ENCODE results near the gene PPP2R5E. TPM values are rescaled to one million over a fixed set of nuclear protein-coding genes. Genes with fewer than 3 reads are reported as not detected.

PPP2R5E gene
- total and polyA plus RNA-seq, 2 experiments from 2014 or later = 30.9 to 31.4 TPM

DNA sequence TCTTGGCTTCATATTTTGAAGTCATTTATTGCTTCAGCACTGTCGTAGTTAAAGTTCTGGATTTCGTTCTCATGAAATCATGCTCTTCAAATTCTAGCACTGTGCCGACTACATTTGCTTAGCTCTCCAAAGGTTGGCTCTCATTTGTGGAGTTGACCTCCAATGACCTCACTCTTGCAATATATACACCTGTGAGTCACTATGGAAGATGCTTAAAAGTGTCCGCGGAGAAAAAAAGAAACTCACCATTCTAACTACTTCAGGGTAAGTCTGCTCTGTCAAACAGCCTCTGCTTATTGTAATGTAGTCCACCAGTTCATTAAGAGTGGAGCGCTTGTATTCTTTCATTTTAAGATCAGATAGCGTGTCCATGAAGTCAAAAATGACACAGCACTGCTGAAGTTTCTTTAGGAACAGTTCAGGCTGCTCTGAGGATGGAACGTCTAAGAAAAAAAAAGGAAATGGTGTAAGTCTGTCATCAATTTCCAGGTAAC is 89.7 kb downstream of the PPP2R5E start:
- Histone ChIP-seq H3K27ac (peak overlapping the region; percentile 18), H3K4me1 (ENCODE audit: insufficient read depth) (no peaks in the 10 kb centered on the region), H3K79me2 (peaks cover 73% of the 10 kb centered on the region), H3K36me3 (replicated peaks; ENCODE audit: insufficient read depth, low read depth) (no peaks in the 10 kb centered on the region), H4K20me1 (ENCODE audit: insufficient read depth, poor library complexity, severe bottlenecking) (peaks cover 9% of the 10 kb centered on the region), H3K9me2 (replicated peaks; ENCODE audit: insufficient read depth) (no peaks in the 10 kb centered on the region), H3K27me3 (no peaks in the 10 kb centered on the region), H3K4me3 (no peak overlapping the region), H3K9me3 (ENCODE audit: low read depth) (no peaks in the 10 kb centered on the region), H2AFZ (no peak overlapping the region), H3K4me2 (no peak overlapping the region)
- 71% methylated on average over 8 of the region's 8 CpGs for WGBS (ENCODE audit: low lambda C conversion rate, missing lambda C conversion rate)
- no peak for TF ChIP-seq EZH2phosphoT487 (IDR thresholded peaks at IDR 0.05; ENCODE audit: low read depth, severe bottlenecking, unreplicated experiment)
- TF ChIP-seq, protein P1, sequence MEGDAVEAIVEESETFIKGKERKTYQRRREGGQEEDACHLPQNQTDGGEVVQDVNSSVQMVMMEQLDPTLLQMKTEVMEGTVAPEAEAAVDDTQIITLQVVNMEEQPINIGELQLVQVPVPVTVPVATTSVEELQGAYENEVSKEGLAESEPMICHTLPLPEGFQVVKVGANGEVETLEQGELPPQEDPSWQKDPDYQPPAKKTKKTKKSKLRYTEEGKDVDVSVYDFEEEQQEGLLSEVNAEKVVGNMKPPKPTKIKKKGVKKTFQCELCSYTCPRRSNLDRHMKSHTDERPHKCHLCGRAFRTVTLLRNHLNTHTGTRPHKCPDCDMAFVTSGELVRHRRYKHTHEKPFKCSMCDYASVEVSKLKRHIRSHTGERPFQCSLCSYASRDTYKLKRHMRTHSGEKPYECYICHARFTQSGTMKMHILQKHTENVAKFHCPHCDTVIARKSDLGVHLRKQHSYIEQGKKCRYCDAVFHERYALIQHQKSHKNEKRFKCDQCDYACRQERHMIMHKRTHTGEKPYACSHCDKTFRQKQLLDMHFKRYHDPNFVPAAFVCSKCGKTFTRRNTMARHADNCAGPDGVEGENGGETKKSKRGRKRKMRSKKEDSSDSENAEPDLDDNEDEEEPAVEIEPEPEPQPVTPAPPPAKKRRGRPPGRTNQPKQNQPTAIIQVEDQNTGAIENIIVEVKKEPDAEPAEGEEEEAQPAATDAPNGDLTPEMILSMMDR (IDR thresholded peaks at IDR 0.05; ENCODE audit: poor library complexity) = no peak
- no peak for TF ChIP-seq EZH2 (IDR thresholded peaks at IDR 0.05; ENCODE audit: borderline replicate concordance)
- DNase-seq (ENCODE audit: low spot score) = peak; percentile 26

- Histone ChIP-seq H3K9me2 (replicated peaks; ENCODE audit: insufficient read depth) (no peaks in the 10 kb centered on the region), H3K36me3 (replicated peaks; ENCODE audit: insufficient read depth, low read depth) (no peaks in the 10 kb centered on the region), H2AFZ (no peak overlapping the region), H3K79me2 (peaks cover 70% of the 10 kb centered on the region), H3K4me1 (ENCODE audit: insufficient read depth) (no peaks in the 10 kb centered on the region), H4K20me1 (ENCODE audit: insufficient read depth, poor library complexity, severe bottlenecking) (peaks cover 2% of the 10 kb centered on the region), H3K4me2 (no peak overlapping the region), H3K27ac (no peak overlapping the region), H3K4me3 (no peak overlapping the region), H3K9me3 (ENCODE audit: low read depth) (no peaks in the 10 kb centered on the region), H3K27me3 (no peaks in the 10 kb centered on the region)
- 92% methylated on average over 3 of the region's 3 CpGs for WGBS (ENCODE audit: low lambda C conversion rate, missing lambda C conversion rate)
- no peak for DNase-seq (ENCODE audit: low spot score)
- TF ChIP-seq EZH2phosphoT487 (IDR thresholded peaks at IDR 0.05; ENCODE audit: low read depth, severe bottlenecking, unreplicated experiment) (no peak), EZH2 (IDR thresholded peaks at IDR 0.05; ENCODE audit: borderline replicate concordance) (no peak)
- TF ChIP-seq, protein P1 (IDR thresholded peaks at IDR 0.05; ENCODE audit: poor library complexity) = no peak
These were observed 90.4 kb downstream of the PPP2R5E start for GRCh38 chr14:63452796-63453195.

DNA sequence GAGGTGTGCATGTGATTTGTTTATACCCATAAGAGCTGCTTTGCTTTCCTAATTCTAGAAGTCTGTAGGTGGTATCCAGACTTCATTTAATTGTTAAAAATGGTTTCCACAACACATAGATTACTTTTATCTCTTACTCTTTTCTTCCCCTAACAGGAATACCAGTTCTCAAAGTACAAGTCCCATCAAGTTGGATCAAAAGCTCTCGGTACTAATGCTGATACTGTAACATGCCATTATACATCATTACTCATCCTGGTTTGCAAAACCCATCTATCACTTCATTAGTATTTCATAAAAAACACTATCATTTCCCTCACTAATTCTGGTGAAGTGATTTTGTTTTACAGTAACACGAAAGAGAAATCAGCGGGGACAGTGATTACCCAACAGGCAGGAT is 94.3 kb downstream of the PPP2R5E start:
- H3K9me3 ChIP-seq (ENCODE audit: low read depth) = no peaks in the 10 kb centered on the region
- WGBS (ENCODE audit: low lambda C conversion rate, missing lambda C conversion rate) = 88% methylated on average over 3 of the region's 3 CpGs
- H3K4me3 ChIP-seq = no peak overlapping the region
- H3K27me3 ChIP-seq = no peaks in the 10 kb centered on the region
- H3K79me2 ChIP-seq = peaks cover 62% of the 10 kb centered on the region
- no peak for TF ChIP-seq EZH2phosphoT487 (IDR thresholded peaks at IDR 0.05; ENCODE audit: low read depth, severe bottlenecking, unreplicated experiment)
- no peak for TF ChIP-seq EZH2 (IDR thresholded peaks at IDR 0.05; ENCODE audit: borderline replicate concordance)
- TF ChIP-seq, protein P1 (IDR thresholded peaks at IDR 0.05; ENCODE audit: poor library complexity) = no peak
- H3K4me2 ChIP-seq = no peak overlapping the region
- H3K9me2 ChIP-seq (replicated peaks; ENCODE audit: insufficient read depth) = no peaks in the 10 kb centered on the region
- DNase-seq (ENCODE audit: low spot score) = no peak
- H3K27ac ChIP-seq = no peak overlapping the region
- H4K20me1 ChIP-seq (ENCODE audit: insufficient read depth, poor library complexity, severe bottlenecking) = peaks cover 5% of the 10 kb centered on the region
- no peaks in the 10 kb centered on the region for H3K4me1 ChIP-seq (ENCODE audit: insufficient read depth)
- H2AFZ ChIP-seq = no peak overlapping the region
- no peaks in the 10 kb centered on the region for H3K36me3 ChIP-seq (replicated peaks; ENCODE audit: insufficient read depth, low read depth)
